Stimulated activated CD8-positive, alpha-beta memory T cell treated with anti-CD3 and anti-CD28 coated beads, Interleukin-7, amount 100 ng/mL, for 1 hour (primary cell): ENCODE data around the gene ADAMTS20.

Source experiments
- DNase-seq, 2 donors: peaks; one replicate each; pipeline ENCODE4 v3.0.0-alpha.2; 2020; ENCODE audit warnings: low read depth in 2 of 2

Gene ADAMTS20

DNA sequence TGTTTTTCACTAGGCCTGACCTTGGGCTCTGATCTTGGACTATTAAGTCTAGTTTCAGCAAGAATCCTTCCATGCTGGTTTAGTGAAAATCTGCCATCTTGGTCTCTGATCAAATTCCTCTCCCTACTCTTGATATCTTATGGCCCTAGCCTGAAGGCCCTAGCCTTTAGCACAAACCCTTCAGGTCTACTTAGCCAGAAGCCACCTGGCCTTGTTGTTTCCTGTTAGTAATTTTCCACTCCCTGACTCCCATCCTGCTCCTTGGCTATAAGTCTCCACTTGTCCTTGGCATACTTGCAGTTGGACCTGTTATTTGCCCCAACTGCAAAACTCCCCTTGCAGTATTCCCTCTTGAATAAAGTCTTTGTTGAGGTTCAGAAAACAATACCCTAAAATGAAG, 241.4 kb downstream of the ADAMTS20 start:
- no peak for DNase-seq

DNA sequence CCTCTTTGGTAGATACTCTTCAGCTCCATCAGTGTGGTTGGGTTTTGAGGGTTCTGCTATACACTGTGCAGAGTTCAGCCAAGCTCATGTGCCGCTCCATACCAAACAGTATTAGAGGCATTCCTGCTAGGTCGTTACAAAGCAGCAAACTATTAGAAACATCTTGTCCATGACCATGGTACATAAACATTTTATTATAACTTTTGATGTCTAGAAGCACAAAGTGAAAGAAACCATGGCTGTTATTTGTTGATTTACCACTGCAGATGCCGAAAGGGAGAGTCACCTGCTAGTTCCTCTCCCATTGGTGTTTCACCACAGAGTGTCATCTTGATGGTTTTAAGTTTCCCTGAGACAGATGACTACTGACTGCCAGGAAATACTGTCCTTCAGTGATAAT, 242.0 kb downstream of the ADAMTS20 start:
- no peak for DNase-seq

- no peak for DNase-seq
These were observed 243.2 kb downstream of the ADAMTS20 start for GRCh38 chr12:43308776-43309175.

GRCh38 chr12:43307126-43307525, 244.9 kb downstream of the ADAMTS20 start:
- DNase-seq, result no peak

DNA sequence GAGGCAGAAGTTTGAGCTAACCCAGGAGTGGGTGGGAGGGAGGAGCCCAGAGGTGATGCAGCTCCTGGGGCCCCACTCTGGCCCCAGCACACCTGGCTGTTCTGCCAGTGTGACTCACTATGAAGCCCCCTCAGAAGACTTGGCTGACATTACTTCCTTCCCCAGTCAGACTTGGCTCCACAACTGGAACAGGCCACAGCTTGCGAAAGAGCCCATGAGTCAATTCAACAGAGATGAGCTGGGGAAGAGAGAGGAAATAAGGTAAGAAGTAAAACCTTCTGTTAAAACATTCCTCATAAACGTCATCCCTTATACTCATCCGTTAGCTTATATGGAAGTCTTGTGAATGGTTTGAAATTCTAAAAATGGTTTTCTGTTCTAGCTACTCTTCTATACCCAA, 245.9 kb downstream of the ADAMTS20 start:
- DNase-seq, result no peak

- no peak for DNase-seq
These were observed 246.9 kb downstream of the ADAMTS20 start for GRCh38 chr12:43305065-43305464.
